GM23338 (cell line): Measurements from ENCODE around the gene DMBT1.

ENCODE experiments used
- CTCF ChIP-seq, 2 experiments: fragments of 200-600 bp in 1 of 2; sonication (generic) in 1 of 2; conservative IDR thresholded peaks; 2 replicates each; pipeline versions ENCODE4 v1.5.1 to v1.6.1; 2016 to 2017; ENCODE audit warnings: antibody characterized with exemption in 2 of 2, low read depth in 2 of 2, mild to moderate bottlenecking in 2 of 2, moderate library complexity in 1 of 2
- REST ChIP-seq: IDR thresholded peaks from one replicate; pipeline ENCODE4 v1.6.1; 2018; ENCODE audit warnings: antibody characterized with exemption; ENCODE audit not compliant: unreplicated experiment

GRCh38 chr10:122568551-122568950 lies 8.0 kb downstream of the DMBT1 start:
- no peak for TF ChIP-seq REST
- no peak for TF ChIP-seq CTCF (conservative IDR thresholded peaks at IDR 0.05; ENCODE audit: low read depth in 2 of 2)
